HepG2 (cell line): ENCODE measurements around the gene IFIT5.

Experiments
- EZH2 ChIP-seq: conservative IDR thresholded peaks from 2 replicates; pipeline ENCODE4 v1.6.1; 2012; ENCODE audit warnings: mild to moderate bottlenecking, low read depth, low read length, moderate library complexity
- FOXJ3 ChIP-seq: sonication (generic); formaldehyde crosslinking; IDR thresholded peaks from 2 replicates; pipeline ENCODE4 v1.4.0; 2020; ENCODE audit warnings: missing genetic modification reagents, mild to moderate bottlenecking, borderline replicate concordance
- KLF9 ChIP-seq: IDR thresholded peaks from 2 replicates; pipeline ENCODE4 v1.6.1; 2016; ENCODE audit warnings: low read depth
- MXI1 ChIP-seq: IDR thresholded peaks from 3 replicates; pipeline ENCODE4 v1.6.1; 2012; ENCODE audit warnings: low read depth, low read length, inconsistent platforms, borderline replicate concordance
- RAD21 ChIP-seq: fragments of 450-650 bp; formaldehyde crosslinking; IDR thresholded peaks from 2 replicates; pipeline ENCODE4 v1.5.0; 2020; ENCODE audit warnings: mild to moderate bottlenecking
- TP53 ChIP-seq: sonication (generic); formaldehyde crosslinking; conservative IDR thresholded peaks from 2 replicates; pipeline ENCODE4 v1.4.0; 2020; ENCODE audit warnings: missing genetic modification reagents
- ZKSCAN1 ChIP-seq: fragments of 150-350 bp; IDR thresholded peaks from 2 replicates; pipeline ENCODE4 v1.6.1; 2014; ENCODE audit warnings: low read length
- ZSCAN30 ChIP-seq: sonication (generic); formaldehyde crosslinking; IDR thresholded peaks from 2 replicates; pipeline ENCODE4 v1.5.0; 2020; ENCODE audit warnings: mild to moderate bottlenecking, missing genetic modification reagents
- TF ChIP-seq, protein P1 (sequence below): sonication (generic); formaldehyde crosslinking; conservative IDR thresholded peaks from 2 replicates; pipeline ENCODE4 v1.4.0; 2020; ENCODE audit warnings: missing genetic modification reagents
- TF ChIP-seq, protein P2 (sequence below): sonication (generic); formaldehyde crosslinking; IDR thresholded peaks from 2 replicates; pipeline ENCODE4 v1.5.0; 2020; ENCODE audit warnings: mild to moderate bottlenecking, missing genetic modification reagents, moderate library complexity
- TF ChIP-seq, protein P3 (sequence below): sonication (generic); formaldehyde crosslinking; IDR thresholded peaks from 2 replicates; pipeline ENCODE4 v1.4.0; 2020; ENCODE audit warnings: low read depth, mild to moderate bottlenecking, missing genetic modification reagents
- TF ChIP-seq, protein P4 (sequence below), 2 experiments: sonication (generic) in 1 of 2; formaldehyde crosslinking in 1 of 2; IDR thresholded peaks; 2 replicates each; pipeline versions ENCODE4 v1.5.1 to v1.6.1; 2011 to 2020; ENCODE audit warnings: borderline replicate concordance in 1 of 2, low read depth in 1 of 2, low read length in 1 of 2, mild to moderate bottlenecking in 1 of 2, missing genetic modification reagents in 1 of 2, moderate library complexity in 1 of 2

DNA sequence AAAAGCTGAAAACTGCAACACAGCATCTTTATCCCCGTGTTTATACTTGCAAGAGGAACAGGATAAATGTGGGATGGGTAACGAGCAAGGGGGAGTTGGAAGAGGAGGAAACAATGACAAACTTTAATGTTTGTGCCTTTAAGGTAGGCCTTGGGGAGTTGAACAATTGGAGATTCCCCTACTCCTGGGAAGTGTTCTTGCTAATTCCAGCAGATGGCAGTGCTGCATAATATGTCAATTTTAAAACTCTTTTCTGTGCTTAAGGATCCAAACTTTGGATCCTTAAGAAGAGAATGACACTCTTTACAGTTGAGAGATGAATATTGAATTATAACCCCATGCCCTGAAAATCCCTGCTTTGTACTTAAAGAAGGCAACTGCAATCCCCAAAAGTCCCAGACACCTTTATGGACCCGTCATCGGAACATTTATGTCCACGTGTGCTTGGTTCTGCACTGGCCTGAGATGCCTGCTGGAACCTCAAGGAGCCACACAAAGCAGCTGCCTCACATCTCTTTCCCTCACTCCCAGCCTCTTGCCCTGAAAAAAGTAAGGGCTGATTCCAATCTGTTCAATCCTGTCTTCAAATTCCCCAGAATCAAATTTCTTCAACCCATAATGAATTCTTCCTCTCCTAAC, 12.0 kb downstream of the IFIT5 start:
- no peak for TF ChIP-seq FOXJ3 (CRISPR knock-in tag)
- TF ChIP-seq RAD21 (CRISPR knock-in tag), result peak; percentile 62
- TF ChIP-seq, protein P1, sequence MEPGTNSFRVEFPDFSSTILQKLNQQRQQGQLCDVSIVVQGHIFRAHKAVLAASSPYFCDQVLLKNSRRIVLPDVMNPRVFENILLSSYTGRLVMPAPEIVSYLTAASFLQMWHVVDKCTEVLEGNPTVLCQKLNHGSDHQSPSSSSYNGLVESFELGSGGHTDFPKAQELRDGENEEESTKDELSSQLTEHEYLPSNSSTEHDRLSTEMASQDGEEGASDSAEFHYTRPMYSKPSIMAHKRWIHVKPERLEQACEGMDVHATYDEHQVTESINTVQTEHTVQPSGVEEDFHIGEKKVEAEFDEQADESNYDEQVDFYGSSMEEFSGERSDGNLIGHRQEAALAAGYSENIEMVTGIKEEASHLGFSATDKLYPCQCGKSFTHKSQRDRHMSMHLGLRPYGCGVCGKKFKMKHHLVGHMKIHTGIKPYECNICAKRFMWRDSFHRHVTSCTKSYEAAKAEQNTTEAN (CRISPR knock-in tag), result no peak
- TF ChIP-seq EZH2, result no peak
- no peak for TF ChIP-seq MXI1
- no peak for TF ChIP-seq KLF9 (CRISPR knock-in tag)
- TF ChIP-seq TP53, result no peak
- TF ChIP-seq ZSCAN30, result no peak
- TF ChIP-seq, protein P2, sequence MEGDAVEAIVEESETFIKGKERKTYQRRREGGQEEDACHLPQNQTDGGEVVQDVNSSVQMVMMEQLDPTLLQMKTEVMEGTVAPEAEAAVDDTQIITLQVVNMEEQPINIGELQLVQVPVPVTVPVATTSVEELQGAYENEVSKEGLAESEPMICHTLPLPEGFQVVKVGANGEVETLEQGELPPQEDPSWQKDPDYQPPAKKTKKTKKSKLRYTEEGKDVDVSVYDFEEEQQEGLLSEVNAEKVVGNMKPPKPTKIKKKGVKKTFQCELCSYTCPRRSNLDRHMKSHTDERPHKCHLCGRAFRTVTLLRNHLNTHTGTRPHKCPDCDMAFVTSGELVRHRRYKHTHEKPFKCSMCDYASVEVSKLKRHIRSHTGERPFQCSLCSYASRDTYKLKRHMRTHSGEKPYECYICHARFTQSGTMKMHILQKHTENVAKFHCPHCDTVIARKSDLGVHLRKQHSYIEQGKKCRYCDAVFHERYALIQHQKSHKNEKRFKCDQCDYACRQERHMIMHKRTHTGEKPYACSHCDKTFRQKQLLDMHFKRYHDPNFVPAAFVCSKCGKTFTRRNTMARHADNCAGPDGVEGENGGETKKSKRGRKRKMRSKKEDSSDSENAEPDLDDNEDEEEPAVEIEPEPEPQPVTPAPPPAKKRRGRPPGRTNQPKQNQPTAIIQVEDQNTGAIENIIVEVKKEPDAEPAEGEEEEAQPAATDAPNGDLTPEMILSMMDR, result peak; percentile 84
- TF ChIP-seq, protein P3, sequence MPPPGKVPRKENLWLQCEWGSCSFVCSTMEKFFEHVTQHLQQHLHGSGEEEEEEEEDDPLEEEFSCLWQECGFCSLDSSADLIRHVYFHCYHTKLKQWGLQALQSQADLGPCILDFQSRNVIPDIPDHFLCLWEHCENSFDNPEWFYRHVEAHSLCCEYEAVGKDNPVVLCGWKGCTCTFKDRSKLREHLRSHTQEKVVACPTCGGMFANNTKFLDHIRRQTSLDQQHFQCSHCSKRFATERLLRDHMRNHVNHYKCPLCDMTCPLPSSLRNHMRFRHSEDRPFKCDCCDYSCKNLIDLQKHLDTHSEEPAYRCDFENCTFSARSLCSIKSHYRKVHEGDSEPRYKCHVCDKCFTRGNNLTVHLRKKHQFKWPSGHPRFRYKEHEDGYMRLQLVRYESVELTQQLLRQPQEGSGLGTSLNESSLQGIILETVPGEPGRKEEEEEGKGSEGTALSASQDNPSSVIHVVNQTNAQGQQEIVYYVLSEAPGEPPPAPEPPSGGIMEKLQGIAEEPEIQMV (CRISPR knock-in tag), result no peak
- TF ChIP-seq ZKSCAN1, result no peak
- TF ChIP-seq, protein P4, sequence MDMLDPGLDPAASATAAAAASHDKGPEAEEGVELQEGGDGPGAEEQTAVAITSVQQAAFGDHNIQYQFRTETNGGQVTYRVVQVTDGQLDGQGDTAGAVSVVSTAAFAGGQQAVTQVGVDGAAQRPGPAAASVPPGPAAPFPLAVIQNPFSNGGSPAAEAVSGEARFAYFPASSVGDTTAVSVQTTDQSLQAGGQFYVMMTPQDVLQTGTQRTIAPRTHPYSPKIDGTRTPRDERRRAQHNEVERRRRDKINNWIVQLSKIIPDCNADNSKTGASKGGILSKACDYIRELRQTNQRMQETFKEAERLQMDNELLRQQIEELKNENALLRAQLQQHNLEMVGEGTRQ (IDR thresholded peaks at IDR 0.05; ENCODE audit: low read depth, low read length), result no peak
- TF ChIP-seq, protein P4 (CRISPR knock-in tag; IDR thresholded peaks at IDR 0.05; ENCODE audit: borderline replicate concordance), result no peak
